ENCODE results near the gene NUP205.
A peak's percentile ranks its signal among the peaks of the same experiment; 100 is the strongest.

NUP205 gene

DNA sequence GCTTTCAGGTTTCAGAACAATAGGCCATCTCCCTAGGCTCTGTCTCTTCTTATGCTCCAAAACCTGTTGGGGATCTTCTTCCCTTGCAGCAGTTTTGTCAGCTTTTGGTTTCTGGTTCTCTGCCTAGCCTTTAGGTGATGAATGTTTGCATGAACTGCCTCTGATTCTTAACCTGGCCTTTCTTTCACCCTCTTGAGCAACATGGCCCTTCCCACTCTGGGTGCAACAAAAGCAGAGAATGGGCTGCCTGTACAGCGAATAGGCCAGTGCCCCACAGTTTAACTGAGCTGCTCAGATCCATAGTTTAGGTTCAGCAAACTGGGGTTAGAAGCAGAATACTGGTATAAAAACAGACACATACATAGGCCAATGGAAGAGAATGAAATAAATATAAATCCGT lies 18.1 kb upstream of the NUP205 start:
- H3K27me3 ChIP-seq (ENCODE audit: control insufficient read depth in 2 of 2, insufficient read depth in 2 of 2, low read length in 2 of 2): no peaks in the 10 kb centered on the region
- H3K4me3 ChIP-seq (ENCODE audit: low read length in 2 of 2): no peak overlapping the region
- no peaks in the 10 kb centered on the region for H3K4me1 ChIP-seq (ENCODE audit: control insufficient read depth in 2 of 2, insufficient read depth in 2 of 2, low read length in 2 of 2)
- H3K36me3 ChIP-seq (ENCODE audit: control insufficient read depth in 2 of 2, insufficient read depth in 2 of 2, low read length in 2 of 2): no peaks in the 10 kb centered on the region
- no peak overlapping the region for H3K27ac ChIP-seq (ENCODE audit: low read depth in 2 of 2, low read length in 2 of 2)
- no peak overlapping the region for H3K9ac ChIP-seq (ENCODE audit: low read depth in 1 of 2, low read length in 2 of 2)
- H3K9me3 ChIP-seq (ENCODE audit: control insufficient read depth in 2 of 2, low read length in 2 of 2): no peaks in the 10 kb centered on the region

DNA sequence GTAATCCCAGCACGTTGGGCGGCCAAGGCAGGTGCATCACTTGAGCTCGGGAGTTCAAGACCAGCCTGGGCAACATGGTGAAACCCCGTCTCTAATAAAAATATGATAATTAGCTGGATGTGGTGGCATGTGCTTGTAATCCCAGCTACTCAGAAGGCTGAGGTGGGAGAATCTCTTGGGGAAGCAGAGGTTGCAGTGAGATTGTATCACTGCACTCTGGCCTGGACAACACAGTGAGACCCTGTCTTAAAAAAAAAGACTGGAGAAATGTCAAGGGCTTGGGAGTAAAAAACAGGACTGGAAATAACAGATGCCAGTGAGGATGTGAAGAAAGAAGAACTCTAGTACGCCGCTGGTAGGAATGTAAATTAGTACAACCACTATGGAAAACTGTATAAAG lies 16.7 kb upstream of the NUP205 start:
- no peaks in the 10 kb centered on the region for H3K4me1 ChIP-seq (ENCODE audit: control insufficient read depth in 2 of 2, insufficient read depth in 2 of 2, low read length in 2 of 2)
- H3K36me3 ChIP-seq (ENCODE audit: control insufficient read depth in 2 of 2, insufficient read depth in 2 of 2, low read length in 2 of 2): no peaks in the 10 kb centered on the region
- H3K4me3 ChIP-seq (ENCODE audit: low read length in 2 of 2): no peak overlapping the region
- H3K9ac ChIP-seq (ENCODE audit: low read depth in 1 of 2, low read length in 2 of 2): no peak overlapping the region
- H3K27ac ChIP-seq (ENCODE audit: low read depth in 2 of 2, low read length in 2 of 2): no peak overlapping the region
- no peaks in the 10 kb centered on the region for H3K27me3 ChIP-seq (ENCODE audit: control insufficient read depth in 2 of 2, insufficient read depth in 2 of 2, low read length in 2 of 2)
- H3K9me3 ChIP-seq (ENCODE audit: control insufficient read depth in 2 of 2, low read length in 2 of 2): no peaks in the 10 kb centered on the region

DNA sequence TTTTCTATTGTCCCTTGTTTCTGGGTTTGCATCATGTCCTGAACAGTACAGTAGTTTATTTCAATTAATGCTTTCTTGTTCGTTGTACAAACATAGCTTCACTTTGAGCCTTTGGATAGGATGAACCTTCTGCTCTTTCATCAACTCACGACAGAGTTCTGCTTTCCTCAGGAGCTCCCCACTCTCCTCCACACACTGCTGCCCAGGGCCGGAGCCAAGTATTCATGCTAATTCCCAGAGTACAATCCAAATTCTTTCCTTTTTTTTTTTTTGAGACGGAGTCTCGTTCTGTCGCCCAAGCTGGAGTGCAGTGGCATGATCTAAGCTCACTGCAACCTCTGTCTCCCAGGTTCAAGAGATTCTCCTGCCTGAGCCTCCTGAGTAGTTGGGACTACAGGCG lies 7.5 kb upstream of the NUP205 start:
- no peaks in the 10 kb centered on the region for H3K4me1 ChIP-seq (ENCODE audit: control insufficient read depth in 2 of 2, insufficient read depth in 2 of 2, low read length in 2 of 2)
- no peaks in the 10 kb centered on the region for H3K27me3 ChIP-seq (ENCODE audit: control insufficient read depth in 2 of 2, insufficient read depth in 2 of 2, low read length in 2 of 2)
- no peak overlapping the region for H3K27ac ChIP-seq (ENCODE audit: low read depth in 2 of 2, low read length in 2 of 2)
- no peak overlapping the region for H3K4me3 ChIP-seq (ENCODE audit: low read length in 2 of 2)
- H3K9me3 ChIP-seq (ENCODE audit: control insufficient read depth in 2 of 2, low read length in 2 of 2): no peaks in the 10 kb centered on the region
- H3K36me3 ChIP-seq (ENCODE audit: control insufficient read depth in 2 of 2, insufficient read depth in 2 of 2, low read length in 2 of 2): no peaks in the 10 kb centered on the region
- no peak overlapping the region for H3K9ac ChIP-seq (ENCODE audit: low read depth in 1 of 2, low read length in 2 of 2)

DNA sequence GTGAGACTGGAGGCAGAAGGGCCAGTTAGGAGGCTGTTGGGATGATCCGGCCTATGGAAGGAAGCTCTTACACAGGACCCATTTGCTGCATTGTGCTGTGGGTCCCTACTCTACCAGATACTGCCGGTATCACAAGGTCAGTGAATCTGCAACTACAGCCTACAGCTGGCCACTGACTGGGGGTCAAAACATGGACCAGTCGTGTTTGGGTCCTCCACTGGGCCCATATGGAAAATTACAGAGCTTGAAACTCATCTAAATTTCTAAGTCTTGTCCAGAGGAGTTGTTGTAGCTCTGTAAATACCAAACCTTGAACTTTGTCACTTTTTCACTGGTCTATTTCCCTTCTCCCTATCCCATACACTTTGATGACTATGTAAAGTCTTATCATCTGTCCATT lies 5.6 kb upstream of the NUP205 start:
- no peaks in the 10 kb centered on the region for H3K36me3 ChIP-seq (ENCODE audit: control insufficient read depth in 2 of 2, insufficient read depth in 2 of 2, low read length in 2 of 2)
- no peak overlapping the region for H3K27ac ChIP-seq (ENCODE audit: low read depth in 2 of 2, low read length in 2 of 2)
- H3K4me3 ChIP-seq (ENCODE audit: low read length in 2 of 2): no peak overlapping the region
- no peak overlapping the region for H3K9ac ChIP-seq (ENCODE audit: low read depth in 1 of 2, low read length in 2 of 2)
- H3K27me3 ChIP-seq (ENCODE audit: control insufficient read depth in 2 of 2, insufficient read depth in 2 of 2, low read length in 2 of 2): no peaks in the 10 kb centered on the region
- H3K9me3 ChIP-seq (ENCODE audit: control insufficient read depth in 2 of 2, low read length in 2 of 2): no peaks in the 10 kb centered on the region
- no peaks in the 10 kb centered on the region for H3K4me1 ChIP-seq (ENCODE audit: control insufficient read depth in 2 of 2, insufficient read depth in 2 of 2, low read length in 2 of 2)

DNA sequence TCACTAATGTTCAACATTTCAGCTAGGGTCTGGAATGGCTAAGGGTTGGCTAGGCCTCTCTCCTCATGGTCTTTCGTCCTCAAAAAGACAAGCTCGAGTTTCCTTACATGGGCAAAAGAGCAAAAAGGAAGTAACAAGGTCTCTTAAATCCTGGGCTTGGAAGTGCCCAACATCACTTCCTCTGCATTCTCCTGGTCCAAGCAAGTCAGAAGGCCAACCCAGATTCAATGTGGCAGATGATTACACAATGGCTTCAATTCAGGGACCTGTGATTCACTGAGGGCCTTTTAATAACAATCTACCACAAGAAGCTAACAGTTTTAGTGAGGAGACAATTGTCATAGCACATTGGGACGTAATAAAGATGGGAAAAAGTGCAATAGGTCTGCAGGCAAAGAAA lies 4.4 kb upstream of the NUP205 start:
- H3K36me3 ChIP-seq (ENCODE audit: control insufficient read depth in 2 of 2, insufficient read depth in 2 of 2, low read length in 2 of 2): no peaks in the 10 kb centered on the region
- H3K9me3 ChIP-seq (ENCODE audit: control insufficient read depth in 2 of 2, low read length in 2 of 2): no peaks in the 10 kb centered on the region
- H3K4me3 ChIP-seq (ENCODE audit: low read length in 2 of 2): no peak overlapping the region
- H3K4me1 ChIP-seq (ENCODE audit: control insufficient read depth in 2 of 2, insufficient read depth in 2 of 2, low read length in 2 of 2): no peaks in the 10 kb centered on the region
- no peak overlapping the region for H3K27ac ChIP-seq (ENCODE audit: low read depth in 2 of 2, low read length in 2 of 2)
- H3K9ac ChIP-seq (ENCODE audit: low read depth in 1 of 2, low read length in 2 of 2): no peak overlapping the region
- no peaks in the 10 kb centered on the region for H3K27me3 ChIP-seq (ENCODE audit: control insufficient read depth in 2 of 2, insufficient read depth in 2 of 2, low read length in 2 of 2)

DNA sequence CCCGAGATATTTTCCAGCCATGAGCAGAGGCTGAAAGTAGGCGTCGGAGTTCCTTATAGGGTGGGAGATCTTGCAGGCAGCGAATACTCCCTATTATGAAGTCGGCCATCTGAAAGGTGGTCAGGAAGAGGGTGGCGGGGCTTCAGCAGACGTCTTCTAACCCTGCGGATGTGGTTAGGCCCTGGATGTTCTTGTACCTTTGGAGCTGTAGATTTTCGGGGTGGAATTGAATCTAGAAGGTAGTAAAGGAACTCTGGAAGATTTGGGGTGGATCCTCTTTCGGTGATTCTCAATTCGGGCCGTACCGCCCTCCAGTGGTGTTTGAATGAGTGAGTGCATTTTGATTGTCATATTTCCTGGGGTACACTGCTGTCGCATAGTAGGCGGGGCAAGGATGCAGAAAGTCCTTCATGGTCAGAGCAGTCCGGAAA lies 635 bp downstream of the NUP205 start:
- Histone ChIP-seq H3K9ac (ENCODE audit: low read depth in 1 of 2, low read length in 2 of 2) (peak overlapping the region; percentile 86 to 91), H3K4me1 (ENCODE audit: control insufficient read depth in 2 of 2, insufficient read depth in 2 of 2, low read length in 2 of 2) (peaks cover 5 to 6% of the 10 kb centered on the region in 2 donors), H3K9me3 (ENCODE audit: control insufficient read depth in 2 of 2, low read length in 2 of 2) (no peaks in the 10 kb centered on the region), H3K36me3 (ENCODE audit: control insufficient read depth in 2 of 2, insufficient read depth in 2 of 2, low read length in 2 of 2) (no peaks in the 10 kb centered on the region), H3K4me3 (ENCODE audit: low read length in 2 of 2) (peak overlapping the region; percentile 95 to 96), H3K27me3 (ENCODE audit: control insufficient read depth in 2 of 2, insufficient read depth in 2 of 2, low read length in 2 of 2) (no peaks in the 10 kb centered on the region), H3K27ac (ENCODE audit: low read depth in 2 of 2, low read length in 2 of 2) (peak overlapping the region; percentile 87 to 88)

DNA sequence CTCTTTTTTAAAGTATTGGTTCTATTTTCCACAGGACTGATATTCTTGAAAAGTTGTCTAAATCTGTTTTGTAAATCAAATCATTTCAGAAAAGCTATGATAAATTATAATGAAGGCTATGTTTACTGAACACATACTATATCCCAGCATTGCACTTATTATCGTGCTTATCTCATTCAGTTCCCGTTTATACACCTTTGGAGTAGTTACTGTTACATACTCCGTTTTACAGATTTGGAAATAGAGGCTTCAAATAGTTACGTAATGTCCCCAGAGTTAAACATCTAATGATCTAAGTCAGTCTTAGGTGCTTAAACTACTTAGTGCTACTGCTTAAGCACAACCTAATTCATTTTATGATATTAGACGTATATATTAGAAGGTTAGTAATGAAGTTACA lies 1.2 kb downstream of the NUP205 start:
- Histone ChIP-seq H3K9ac (ENCODE audit: low read depth in 1 of 2, low read length in 2 of 2) (peak overlapping the region; percentile 86 to 91), H3K9me3 (ENCODE audit: control insufficient read depth in 2 of 2, low read length in 2 of 2) (no peaks in the 10 kb centered on the region), H3K27ac (ENCODE audit: low read depth in 2 of 2, low read length in 2 of 2) (peak overlapping the region in 1 of 2 donors; percentile 87), H3K4me1 (ENCODE audit: control insufficient read depth in 2 of 2, insufficient read depth in 2 of 2, low read length in 2 of 2) (peaks cover 5 to 6% of the 10 kb centered on the region in 2 donors), H3K36me3 (ENCODE audit: control insufficient read depth in 2 of 2, insufficient read depth in 2 of 2, low read length in 2 of 2) (no peaks in the 10 kb centered on the region), H3K4me3 (ENCODE audit: low read length in 2 of 2) (peak overlapping the region; percentile 95 to 96), H3K27me3 (ENCODE audit: control insufficient read depth in 2 of 2, insufficient read depth in 2 of 2, low read length in 2 of 2) (no peaks in the 10 kb centered on the region)

DNA sequence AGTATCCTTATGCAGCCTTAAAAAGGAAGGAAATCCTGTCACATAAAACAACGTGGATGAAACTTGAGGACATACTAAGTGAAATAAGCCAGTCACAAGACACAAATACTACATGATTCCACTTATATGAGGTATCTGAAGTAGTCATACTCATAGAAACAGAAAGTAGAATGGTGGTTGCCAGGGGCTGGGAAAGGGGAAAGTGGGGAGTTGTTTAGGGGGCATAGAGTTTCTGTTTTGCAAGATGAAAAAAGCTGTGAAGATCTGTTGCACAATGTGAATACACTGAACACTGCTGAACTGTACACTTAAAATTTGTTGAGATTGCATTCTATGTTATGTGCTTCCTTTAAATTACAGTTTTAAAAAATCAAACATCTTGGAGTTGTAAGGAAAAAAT lies 2.9 kb downstream of the NUP205 start:
- H3K9ac ChIP-seq (ENCODE audit: low read depth in 1 of 2, low read length in 2 of 2): no peak overlapping the region

DNA sequence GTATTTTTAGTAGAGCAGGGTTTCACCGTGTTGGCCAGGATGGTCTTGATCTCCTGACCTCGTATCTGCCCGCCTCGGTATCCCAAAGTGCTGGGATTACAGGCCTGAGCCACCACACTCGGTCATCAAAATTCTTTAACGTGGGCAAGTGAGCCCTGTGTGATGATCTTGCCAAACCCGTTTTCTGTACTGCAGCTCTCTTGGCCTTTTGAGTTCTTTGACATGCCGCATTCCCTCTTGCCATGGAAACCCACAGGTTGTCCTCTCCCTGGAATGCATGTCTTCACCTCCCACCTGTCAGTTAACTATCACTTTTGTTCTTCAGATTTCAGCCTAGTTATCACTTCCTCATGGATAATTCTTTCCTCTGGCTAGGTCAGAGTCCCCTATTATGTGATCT lies 5.0 kb downstream of the NUP205 start:
- Histone ChIP-seq H3K4me1 (ENCODE audit: control insufficient read depth in 2 of 2, insufficient read depth in 2 of 2, low read length in 2 of 2) (peaks cover 5 to 6% of the 10 kb centered on the region in 2 donors), H3K9me3 (ENCODE audit: control insufficient read depth in 2 of 2, low read length in 2 of 2) (no peaks in the 10 kb centered on the region), H3K4me3 (ENCODE audit: low read length in 2 of 2) (no peak overlapping the region), H3K27me3 (ENCODE audit: control insufficient read depth in 2 of 2, insufficient read depth in 2 of 2, low read length in 2 of 2) (no peaks in the 10 kb centered on the region), H3K9ac (ENCODE audit: low read depth in 1 of 2, low read length in 2 of 2) (no peak overlapping the region), H3K27ac (ENCODE audit: low read depth in 2 of 2, low read length in 2 of 2) (no peak overlapping the region), H3K36me3 (ENCODE audit: control insufficient read depth in 2 of 2, insufficient read depth in 2 of 2, low read length in 2 of 2) (no peaks in the 10 kb centered on the region)

More for the DNA sequence above, 2.9 kb downstream of the NUP205 start:
- Histone ChIP-seq H3K9me3 (ENCODE audit: control insufficient read depth in 2 of 2, low read length in 2 of 2) (no peaks in the 10 kb centered on the region), H3K36me3 (ENCODE audit: control insufficient read depth in 2 of 2, insufficient read depth in 2 of 2, low read length in 2 of 2) (no peaks in the 10 kb centered on the region), H3K27me3 (ENCODE audit: control insufficient read depth in 2 of 2, insufficient read depth in 2 of 2, low read length in 2 of 2) (no peaks in the 10 kb centered on the region), H3K4me1 (ENCODE audit: control insufficient read depth in 2 of 2, insufficient read depth in 2 of 2, low read length in 2 of 2) (peaks cover 5 to 6% of the 10 kb centered on the region in 2 donors), H3K4me3 (ENCODE audit: low read length in 2 of 2) (no peak overlapping the region), H3K27ac (ENCODE audit: low read depth in 2 of 2, low read length in 2 of 2) (no peak overlapping the region)

DNA sequence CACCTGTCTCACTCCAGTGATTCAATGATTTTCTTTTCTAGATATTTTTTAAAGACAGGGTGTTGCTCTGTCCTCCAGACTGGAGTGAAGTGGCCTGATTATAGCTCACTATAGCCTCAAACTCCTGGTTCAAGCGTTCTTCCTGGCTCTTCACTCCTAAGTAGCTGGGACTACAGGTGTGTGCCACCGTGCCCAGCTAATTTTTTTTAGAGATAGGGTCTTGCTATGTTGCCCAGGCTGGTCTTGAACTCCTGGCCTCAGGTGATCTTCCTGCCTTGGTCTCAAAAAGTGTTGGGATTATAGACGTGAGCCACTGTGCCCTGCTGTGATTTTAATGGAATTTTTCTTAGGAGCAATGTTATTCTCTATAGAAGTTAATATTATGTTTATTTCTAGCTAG lies 14.1 kb downstream of the NUP205 start:
- no peak overlapping the region for H3K4me3 ChIP-seq (ENCODE audit: low read length in 2 of 2)
- H3K27me3 ChIP-seq (ENCODE audit: control insufficient read depth in 2 of 2, insufficient read depth in 2 of 2, low read length in 2 of 2): no peaks in the 10 kb centered on the region
- no peaks in the 10 kb centered on the region for H3K4me1 ChIP-seq (ENCODE audit: control insufficient read depth in 2 of 2, insufficient read depth in 2 of 2, low read length in 2 of 2)
- no peaks in the 10 kb centered on the region for H3K9me3 ChIP-seq (ENCODE audit: control insufficient read depth in 2 of 2, low read length in 2 of 2)
- no peak overlapping the region for H3K9ac ChIP-seq (ENCODE audit: low read depth in 1 of 2, low read length in 2 of 2)
- H3K36me3 ChIP-seq (ENCODE audit: control insufficient read depth in 2 of 2, insufficient read depth in 2 of 2, low read length in 2 of 2): peaks cover 31 to 33% of the 10 kb centered on the region in 2 donors
- no peak overlapping the region for H3K27ac ChIP-seq (ENCODE audit: low read depth in 2 of 2, low read length in 2 of 2)

DNA sequence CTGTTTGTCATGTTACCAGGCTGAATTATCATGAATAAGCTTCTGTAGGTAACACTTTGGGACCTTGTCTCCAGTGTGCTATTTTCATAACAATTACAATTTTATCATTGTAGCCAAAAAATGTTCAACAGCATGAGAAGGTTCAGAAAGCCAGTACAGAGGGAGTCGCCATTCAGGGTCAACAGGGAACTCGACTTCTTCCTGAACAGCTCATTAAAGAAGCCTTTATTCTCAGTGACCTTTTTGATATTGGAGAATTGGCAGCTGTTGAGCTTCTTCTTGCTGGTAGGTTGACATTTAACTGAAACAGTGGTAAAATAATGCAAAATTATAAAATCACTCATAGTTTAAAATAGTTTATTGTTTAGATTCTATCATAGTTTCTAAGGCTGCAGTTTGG lies 15.8 kb downstream of the NUP205 start:
- Histone ChIP-seq H3K27ac (ENCODE audit: low read depth in 2 of 2, low read length in 2 of 2) (no peak overlapping the region), H3K9ac (ENCODE audit: low read depth in 1 of 2, low read length in 2 of 2) (no peak overlapping the region), H3K4me1 (ENCODE audit: control insufficient read depth in 2 of 2, insufficient read depth in 2 of 2, low read length in 2 of 2) (no peaks in the 10 kb centered on the region), H3K36me3 (ENCODE audit: control insufficient read depth in 2 of 2, insufficient read depth in 2 of 2, low read length in 2 of 2) (peaks cover 44 to 47% of the 10 kb centered on the region in 2 donors), H3K9me3 (ENCODE audit: control insufficient read depth in 2 of 2, low read length in 2 of 2) (no peaks in the 10 kb centered on the region), H3K4me3 (ENCODE audit: low read length in 2 of 2) (no peak overlapping the region), H3K27me3 (ENCODE audit: control insufficient read depth in 2 of 2, insufficient read depth in 2 of 2, low read length in 2 of 2) (no peaks in the 10 kb centered on the region)
